Activated CD8-positive, alpha-beta memory T cell treated with anti-CD3 and anti-CD28 coated beads for 1 hour (primary cell): ENCODE data around the gene LUZP1.

ENCODE experiments used
- DNase-seq, 2 donors: peaks; one replicate each; pipeline ENCODE4 v3.0.0-alpha.2; 2020; ENCODE audit warnings: low read depth in 1 of 2; ENCODE audit errors: extremely low read depth in 1 of 2

Gene LUZP1

DNA sequence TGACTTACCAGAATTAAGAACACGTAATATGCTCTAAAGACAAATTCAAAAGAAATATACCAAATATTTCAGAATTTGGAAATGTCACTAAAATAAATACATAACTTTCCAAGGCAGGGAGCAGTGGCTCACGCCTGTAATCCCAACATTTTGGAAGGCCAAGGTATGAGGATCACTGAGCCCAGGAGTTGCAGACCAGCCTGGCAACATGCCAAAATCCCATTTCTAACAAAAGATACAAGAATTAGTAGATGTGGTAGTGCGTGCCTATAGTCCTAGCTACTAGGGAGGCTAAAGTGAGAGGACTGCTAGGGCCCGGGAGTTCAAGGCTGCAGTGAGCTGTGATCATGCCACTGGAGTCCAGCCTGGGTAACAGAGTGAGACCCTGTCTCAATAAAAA is 11.7 kb downstream of the LUZP1 start:
- no peak for DNase-seq

DNA sequence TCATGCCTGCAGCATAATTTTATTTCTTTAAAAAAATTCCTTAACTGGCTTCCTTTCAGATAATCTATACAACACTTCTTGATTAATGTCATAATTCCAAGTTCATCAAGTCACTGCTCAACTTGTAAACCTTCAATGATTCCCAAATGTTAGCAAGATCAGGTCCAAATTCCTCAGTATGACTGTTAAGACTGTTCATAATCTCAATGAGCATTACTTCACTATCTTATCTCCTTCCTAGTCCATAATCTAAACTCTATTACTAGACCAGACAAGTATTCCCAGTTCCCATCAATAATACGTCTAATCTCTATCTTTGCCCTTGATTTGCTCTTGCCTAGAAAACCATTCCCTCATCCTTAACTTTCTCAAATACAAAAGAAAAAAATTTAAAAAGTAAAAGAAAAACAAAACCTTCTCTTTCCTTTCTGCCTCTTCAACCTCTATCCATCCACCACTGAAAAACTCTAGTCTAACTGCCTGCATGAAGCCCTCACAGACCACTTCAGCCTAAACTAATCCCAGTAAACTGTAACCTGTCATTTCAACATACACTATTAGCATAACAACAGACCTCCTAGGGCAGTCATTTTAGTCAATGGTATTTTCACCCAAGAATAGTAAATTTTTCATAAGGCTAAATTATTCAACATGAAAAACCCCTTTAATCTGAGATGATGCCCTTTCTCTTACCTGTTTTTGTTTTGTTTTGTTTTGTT is 15.5 kb downstream of the LUZP1 start:
- no peak for DNase-seq

DNA sequence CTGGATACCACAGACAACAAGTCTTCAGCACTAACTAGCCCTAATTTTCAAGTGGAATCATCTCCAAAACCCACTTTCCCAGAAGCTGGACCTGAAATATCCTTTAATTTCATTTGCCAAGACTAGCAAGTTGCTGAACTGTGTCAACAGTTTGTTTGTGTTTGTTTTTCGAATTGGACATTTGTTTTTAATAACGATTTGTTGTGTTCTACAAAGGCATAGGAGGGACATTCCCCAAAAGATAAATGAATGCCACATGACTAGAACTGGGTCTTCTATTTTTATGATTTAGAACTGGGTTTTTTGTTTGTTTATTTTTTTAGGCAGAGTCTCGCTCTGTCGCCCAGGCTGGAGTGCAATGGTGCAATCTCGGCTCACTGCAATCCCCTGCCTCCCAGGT is 17.9 kb downstream of the LUZP1 start:
- no peak for DNase-seq

DNA sequence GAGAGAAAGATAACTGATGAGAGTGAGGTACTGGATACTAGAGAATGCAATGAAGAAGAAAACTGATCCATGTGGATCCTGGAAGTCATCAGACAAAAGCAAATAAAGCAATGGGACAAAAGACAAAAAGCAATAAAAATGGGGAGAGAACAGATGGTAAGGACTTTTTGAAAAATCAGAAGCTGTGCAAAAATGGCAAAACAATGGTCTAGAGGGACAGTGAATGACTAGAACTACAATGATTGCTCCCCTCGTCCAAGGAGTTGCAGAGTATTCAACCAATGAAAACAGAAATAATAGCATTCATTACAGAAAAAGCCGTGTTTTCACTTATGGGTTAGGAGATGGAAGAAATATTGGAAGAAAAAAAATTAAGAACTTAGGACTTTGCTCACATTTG is 18.5 kb downstream of the LUZP1 start:
- no peak for DNase-seq

DNA sequence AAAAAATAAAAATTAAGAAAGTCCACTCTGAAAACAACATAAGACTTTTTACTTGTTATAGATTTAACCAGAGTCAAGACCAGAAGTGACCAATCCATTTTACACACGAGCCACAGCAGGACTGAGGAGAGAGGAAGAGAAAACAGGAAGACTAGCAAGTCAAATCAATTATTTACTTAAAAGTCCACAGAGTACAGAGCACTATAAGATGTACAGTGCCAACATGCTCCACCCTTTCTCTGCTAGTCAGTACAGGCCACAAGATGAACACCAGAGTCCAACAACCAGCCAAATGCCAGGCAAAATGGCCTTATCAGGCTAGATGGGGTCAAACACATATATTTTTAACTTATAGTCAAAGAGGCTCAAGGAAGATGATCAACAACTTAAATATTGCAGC is 19.5 kb downstream of the LUZP1 start:
- DNase-seq = no peak

DNA sequence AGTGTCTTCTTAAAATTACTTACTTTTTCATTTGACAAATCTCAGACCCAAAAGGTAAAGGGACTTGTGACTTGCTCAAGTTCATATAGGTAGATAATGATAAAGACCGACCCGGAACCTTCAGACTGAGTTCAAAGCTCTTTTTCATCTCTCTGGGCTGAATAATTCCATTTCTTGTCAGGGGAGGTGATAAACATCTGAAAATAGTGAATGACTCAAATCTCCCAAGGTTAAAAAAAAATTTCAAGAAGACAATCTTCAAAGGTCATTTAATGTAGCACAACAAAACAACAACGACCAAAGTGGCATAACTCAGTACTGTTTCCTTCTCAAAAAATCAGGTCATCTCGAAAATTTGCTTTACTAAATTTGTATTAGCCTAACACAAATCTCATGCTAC is 20.6 kb downstream of the LUZP1 start:
- DNase-seq = no peak

DNA sequence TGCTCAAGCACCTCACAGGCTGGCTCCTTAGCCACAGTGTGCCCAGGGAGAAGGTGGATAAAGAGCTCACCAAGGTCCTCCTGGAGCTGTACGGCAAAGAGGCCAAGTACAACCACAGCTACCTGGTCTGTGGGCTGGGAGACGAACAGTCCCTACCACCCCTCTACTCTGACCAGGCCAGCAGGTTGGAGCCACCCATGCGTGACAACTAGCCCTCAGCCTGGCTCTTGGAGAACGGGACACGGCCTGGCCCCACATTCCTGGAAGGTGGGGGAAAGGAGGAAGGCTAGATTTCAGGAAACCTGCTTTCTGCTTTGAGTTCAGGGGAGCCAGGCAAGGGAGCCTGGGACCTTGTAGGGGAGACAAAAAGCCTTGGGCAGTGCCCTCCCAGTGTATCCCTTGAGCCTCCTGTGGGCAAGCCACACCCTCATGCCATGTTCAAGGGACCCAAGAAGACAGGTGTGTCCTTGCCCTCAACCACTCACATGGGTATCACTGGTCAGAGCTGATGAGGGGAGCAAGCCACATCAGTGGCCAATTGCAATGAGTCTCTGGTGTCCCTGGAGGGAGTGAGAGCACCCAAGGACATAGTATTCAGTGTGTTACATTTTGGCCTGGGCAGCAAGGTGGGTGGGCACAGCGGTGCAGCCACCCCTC is 27.6 kb downstream of the LUZP1 start:
- no peak for DNase-seq

DNA sequence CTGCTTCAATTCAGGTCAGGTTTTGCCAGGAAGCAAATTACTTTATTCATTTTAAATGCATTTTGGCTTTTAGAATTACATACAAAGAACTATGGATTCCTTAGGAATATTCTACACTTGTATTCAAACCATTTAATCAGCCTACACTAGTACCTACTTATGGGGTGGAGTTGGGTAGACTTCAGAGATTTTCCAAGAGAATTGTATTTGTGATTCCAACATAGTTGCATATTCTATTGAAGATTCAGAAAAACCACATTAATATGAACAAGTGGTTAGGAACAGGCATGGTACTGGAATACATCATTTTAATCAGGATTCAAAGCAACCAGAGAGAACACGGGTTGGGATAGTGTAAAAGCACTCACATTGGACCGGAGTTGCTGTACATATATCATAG is 33.4 kb downstream of the LUZP1 start:
- DNase-seq = no peak

DNA sequence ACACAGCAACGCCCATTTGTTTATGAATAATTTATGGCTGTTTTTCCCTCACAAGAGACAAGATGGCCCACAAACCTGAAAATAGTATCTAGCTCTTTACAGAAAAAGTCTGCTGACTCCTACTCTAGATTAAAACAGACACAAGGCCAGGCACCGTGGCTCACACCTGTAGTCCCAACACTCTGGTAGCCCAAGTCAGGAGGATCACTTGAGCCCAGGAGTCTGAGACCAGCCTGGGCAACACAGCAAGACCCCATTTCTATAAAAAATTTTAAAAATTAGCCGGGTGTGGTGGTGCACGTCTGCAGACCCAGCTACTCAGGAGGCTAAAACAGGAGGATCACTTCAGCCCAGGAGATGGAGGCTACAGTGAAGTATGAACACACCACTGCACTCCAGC is 34.6 kb downstream of the LUZP1 start:
- DNase-seq = no peak

DNA sequence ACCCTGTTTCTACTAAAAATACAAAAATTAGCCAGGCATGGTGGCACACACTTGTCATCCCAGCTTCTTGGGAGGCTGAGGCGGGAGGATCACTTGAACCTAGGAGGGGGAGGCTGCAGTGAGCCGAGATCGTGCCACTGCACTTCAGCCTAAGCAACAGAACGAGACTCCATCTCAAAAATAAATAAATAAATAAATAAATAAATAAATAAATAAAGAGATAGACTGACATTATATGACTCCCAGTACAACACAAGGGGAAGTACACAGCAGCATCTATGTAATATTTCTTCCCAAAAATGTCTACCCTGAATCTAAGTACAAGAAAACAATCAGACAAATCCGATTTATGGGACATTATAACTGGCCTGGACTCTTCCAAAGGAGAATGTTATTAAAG is 35.1 kb downstream of the LUZP1 start:
- DNase-seq = no peak

DNA sequence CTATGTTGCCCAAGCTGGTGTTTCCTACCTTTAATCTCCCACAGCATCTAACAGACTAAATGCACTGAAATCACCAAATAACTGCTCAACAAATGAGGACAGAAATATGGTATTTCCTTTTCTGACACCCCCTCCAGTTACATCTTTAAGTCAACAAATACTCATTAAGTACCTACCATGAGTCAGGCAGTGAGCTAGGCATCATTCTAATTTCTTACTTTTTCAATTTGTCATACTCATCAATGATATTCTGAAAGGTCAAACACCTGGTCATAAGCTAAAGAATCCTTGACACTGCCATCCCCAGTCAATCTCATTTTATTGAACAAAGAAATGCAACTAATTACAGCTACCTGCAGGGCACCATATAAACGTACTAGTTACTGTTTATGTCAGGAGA is 36.6 kb downstream of the LUZP1 start:
- no peak for DNase-seq

DNA sequence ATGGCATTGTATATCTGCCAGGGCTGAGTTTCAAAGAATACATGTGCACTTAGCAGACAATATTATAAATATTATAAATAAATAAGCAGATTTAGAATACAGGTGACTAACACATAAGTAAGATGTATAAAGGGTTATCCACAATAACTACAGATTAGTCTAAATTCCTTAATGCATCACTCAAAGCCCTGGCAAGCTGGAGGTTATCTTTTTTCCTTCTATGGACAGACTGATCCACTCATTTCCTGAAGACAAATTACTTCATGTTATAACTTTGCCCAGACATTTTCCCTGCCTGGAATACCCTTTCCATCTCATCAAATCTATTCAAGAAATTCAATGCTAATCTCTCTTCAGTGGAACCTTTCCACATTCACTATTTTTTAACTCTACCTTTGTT is 38.8 kb downstream of the LUZP1 start:
- DNase-seq = no peak

DNA sequence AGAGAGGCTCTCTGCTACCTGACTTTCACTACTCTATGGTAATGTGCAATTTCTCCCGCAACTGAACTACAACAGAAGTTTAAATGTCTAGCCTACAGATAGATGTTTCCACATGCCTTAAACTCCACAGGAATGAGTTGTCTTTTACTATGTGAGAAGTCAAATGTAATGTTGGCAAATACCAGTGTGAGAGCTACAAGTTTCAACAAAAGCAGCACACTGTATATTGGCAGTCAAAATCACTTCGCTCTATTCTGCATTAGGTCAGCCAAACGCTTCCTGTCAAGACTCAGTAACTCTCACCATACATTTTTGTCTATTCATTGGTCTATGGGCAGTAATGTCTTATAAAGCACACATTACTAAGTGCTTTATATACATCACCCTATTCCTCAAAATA is 41.9 kb downstream of the LUZP1 start:
- no peak for DNase-seq

DNA sequence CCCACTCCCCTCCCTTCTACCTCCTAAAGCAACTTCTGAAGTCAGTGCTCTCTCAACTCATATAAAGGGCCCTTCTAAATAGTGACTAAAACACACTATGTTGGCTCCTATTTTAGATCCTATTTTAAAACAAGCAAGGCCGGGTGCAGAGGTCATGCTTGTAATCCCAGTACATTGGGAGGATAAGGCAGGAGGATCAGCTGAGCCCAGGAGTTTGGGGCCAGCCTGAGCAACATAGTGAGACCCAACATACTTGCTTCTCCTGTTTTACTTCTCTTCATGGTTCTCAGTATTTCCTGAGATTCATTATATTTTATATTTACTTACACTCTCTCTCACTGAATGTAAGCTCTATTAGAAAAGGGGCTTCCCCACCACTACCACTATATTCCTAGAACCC is 42.5 kb downstream of the LUZP1 start:
- no peak for DNase-seq

DNA sequence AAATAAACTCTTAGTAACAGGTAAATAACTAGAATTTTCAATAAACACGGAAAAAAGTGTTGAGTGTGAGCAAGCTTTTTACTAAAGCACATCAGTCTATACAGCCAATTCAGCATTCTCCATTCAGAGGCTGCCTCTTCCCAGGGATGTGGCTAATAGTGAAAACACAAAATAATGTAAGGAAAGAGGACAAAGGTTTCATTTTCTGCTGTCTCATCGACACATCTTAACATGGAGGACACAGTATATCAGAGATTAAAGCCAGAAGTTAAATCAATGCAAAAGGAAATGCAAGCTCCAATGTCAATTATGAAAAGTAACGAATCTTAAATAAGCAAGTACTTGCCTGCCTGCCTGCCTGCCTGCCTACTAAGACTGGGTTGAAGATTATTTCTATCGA is 43.2 kb downstream of the LUZP1 start:
- no peak for DNase-seq

DNA sequence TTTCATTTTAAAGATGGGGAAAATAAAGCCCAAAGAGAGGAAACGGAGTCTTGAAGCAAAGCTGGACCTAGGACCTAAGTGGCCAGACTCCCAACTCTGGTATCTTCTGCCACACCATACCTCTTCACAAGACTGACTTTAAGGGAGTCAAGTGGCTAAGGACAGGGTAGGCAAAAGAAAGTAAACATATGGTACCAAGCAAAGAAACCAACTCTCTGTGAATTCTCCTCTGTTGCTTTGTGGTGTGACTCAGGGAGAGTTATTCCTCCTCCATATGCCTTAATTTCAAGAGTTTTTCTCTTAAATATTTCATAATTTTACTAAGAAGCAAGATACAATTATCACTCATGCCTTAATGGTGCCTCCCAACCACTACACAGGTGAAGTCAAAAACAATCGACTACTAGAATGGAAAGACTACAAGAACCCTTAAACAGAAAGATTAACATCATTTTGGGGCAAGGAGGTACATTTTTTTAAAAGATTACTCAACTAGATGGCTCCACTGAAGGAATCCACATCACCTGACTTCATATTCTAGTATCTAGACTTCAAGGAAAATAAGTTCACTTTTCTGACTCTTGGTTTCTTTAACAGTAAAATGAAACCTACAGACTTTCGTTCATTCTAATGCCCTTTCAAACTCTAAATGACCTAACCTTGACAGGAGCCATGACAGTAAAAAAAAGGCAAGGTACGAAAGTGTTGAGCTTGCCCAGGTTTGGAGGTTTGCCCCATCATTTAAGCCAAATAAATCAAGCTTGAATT is 44.2 kb downstream of the LUZP1 start:
- no peak for DNase-seq

DNA sequence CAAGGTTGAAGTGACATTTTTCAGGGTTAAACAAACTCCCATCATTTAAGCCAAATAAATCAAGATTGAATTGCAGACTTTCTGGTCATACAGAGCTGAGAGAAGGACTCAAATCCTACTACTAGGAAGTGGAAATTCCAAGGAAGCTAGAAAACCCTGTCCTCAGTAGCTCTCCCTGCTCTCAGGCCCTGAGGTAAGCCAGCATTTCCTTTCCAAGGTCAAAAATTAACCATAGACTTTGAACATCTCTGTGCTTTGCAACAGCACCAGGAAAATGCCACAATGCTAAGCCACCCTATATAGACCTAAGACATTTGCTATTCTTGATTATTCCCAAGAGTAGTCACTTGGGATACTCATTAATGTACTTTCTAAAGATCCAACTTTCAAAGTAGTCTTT is 45.1 kb downstream of the LUZP1 start:
- DNase-seq = no peak

DNA sequence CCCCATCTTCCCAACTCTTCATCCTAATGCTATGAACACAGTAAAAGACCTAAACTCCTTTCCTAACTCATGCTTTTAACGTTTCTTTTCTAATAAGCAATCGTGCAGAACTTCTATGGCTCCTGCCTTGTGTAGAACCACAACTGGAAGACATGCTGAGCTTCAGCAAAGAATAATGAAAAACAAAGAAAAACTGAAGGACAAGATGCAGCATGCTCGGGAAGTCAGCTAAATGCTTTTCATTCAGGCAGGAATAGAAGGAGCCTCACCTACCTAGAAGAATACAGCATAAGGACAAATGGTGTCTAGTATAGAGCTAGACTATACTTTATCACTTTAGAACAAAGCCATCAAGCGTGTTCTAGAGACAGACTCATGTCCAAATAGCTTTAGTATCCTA is 45.9 kb downstream of the LUZP1 start:
- no peak for DNase-seq

DNA sequence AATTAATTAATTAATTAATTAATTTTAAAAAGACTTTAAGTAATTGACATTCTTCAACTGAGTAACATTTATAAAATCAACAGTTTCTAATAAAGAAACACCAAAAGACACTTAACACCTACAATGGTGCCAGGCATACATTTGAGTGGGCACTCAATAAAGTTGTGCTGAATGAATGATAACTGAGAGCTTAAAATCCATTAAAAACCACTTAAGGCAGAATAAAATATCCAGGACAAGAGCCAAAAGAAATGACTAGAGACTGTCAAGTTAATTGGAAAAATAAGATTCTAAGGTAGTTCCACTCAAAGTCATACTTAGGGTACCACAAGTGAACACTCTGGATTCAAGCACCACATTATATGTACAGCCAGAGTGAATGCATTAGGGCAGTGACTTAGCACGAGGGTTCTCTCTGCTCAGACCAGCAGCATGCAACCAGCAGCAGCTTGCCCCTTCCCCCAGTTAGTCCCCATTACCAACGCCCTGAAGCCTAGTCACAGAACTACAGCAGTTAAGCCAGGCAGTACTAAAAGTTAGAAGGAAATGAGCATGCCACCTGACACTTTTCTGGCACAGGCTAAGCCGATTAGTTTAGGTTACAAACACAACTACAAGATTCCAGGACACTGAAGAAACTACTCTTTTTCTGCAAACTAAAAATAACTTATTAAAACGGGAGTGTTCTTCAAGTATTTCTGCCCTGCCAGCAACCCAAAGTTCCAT is 46.5 kb downstream of the LUZP1 start:
- no peak for DNase-seq

DNA sequence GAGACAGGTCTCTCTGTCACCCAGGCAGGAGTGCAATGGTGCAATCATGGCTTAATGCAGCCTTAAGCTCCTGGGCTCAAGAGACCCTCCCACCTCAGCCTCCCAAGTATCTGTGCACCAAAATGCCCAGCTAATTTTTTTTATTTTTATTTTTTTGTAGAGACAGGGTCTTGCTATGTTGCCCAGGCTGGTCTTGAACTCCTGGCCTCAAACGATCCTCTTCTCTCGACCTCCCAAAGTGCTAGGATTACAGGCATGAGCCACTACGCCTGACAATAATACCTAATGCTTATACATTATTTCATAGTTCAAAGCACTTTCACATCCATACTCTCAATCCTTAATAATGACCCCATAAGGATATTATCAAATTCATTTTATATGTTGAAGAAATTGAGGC is 48.3 kb downstream of the LUZP1 start:
- no peak for DNase-seq

DNA sequence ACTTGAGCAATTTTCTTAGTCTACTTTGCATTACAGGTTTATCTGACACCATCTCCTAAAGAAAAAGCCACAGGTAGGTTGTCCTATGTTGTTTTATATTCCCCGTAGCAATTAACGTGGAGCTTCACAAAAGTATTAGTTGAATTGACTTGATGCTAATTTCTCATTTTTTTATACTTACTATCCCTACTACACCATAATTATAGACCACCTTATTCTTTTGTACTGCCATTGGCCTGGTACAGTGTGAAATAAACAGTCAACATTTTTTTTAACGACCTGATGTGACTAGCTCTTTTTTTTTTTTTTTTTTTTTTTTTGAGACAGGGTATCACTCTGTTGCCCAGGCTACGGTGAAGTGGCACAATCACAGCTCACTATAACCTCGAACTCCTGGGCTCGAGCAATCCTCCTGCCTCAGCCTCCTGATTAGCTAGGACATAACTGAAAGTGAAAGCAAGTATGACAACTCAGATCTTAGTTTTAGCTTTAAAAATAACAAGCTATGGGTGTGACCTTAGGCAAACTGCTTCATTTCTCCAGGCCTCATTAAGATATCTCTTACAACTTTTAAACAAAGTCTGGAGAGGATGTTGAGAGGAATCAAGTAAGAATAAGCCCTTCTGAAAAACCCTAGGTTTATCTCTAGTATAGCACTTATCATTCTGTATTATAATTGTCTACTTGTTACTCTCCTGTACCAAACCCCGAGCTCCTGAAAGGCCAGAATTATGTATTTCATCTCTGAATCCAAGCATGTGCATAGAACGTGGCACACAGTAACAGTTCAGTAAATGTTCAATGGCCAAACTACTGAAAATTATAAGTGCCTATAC is 49.5 kb downstream of the LUZP1 start:
- DNase-seq = no peak
